Thyroid gland (tissue), 4 donors: Measurements from ENCODE around the gene YTHDF1.

ENCODE experiments used
- POLR2A ChIP-seq, 2 donors: fragments of 450-650 bp; IDR thresholded peaks; one replicate each; pipeline ENCODE4 v1.6.1; 2017; ENCODE audit warnings: antibody characterized with exemption in 2 of 2, mild to moderate bottlenecking in 2 of 2, moderate library complexity in 1 of 2
- TF ChIP-seq, protein P1 (sequence below), 6 experiments: fragments of 200-600 bp in 3 of 6; fragments of 450-650 bp in 3 of 6; sonication (generic) in 3 of 6; IDR thresholded peaks; one replicate each; pipeline ENCODE4 v1.5.1; 2016 to 2019; ENCODE audit warnings: antibody characterized with exemption in 6 of 6, mild to moderate bottlenecking in 2 of 6, inconsistent platforms in 1 of 6, moderate library complexity in 1 of 6

DNA sequence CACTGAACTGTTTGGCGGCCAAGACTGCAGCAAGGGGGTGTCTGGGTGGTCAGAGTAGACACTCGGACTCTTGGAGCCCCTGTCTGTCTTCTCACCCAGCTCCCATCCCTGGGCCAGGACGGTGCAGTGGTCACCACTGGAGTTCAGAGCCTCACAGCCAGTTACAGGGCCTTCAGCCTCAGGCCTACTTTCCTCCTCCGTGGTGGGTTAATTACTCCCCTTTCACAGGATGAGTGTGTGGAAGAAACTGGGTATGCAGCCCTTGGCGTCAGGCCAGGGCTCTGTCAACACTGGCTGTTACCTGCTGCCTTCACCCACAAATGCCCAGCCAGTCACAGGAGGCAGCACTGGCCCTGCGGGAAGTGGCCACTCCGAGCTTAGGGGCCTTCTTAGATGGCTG is 1.8 kb upstream of the YTHDF1 start:
- TF ChIP-seq, protein P1, sequence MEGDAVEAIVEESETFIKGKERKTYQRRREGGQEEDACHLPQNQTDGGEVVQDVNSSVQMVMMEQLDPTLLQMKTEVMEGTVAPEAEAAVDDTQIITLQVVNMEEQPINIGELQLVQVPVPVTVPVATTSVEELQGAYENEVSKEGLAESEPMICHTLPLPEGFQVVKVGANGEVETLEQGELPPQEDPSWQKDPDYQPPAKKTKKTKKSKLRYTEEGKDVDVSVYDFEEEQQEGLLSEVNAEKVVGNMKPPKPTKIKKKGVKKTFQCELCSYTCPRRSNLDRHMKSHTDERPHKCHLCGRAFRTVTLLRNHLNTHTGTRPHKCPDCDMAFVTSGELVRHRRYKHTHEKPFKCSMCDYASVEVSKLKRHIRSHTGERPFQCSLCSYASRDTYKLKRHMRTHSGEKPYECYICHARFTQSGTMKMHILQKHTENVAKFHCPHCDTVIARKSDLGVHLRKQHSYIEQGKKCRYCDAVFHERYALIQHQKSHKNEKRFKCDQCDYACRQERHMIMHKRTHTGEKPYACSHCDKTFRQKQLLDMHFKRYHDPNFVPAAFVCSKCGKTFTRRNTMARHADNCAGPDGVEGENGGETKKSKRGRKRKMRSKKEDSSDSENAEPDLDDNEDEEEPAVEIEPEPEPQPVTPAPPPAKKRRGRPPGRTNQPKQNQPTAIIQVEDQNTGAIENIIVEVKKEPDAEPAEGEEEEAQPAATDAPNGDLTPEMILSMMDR (IDR thresholded peaks at IDR 0.05): no peak
- TF ChIP-seq POLR2A (IDR thresholded peaks at IDR 0.05): no peak
